EH (cell line): ENCODE measurements around the gene TYROBP.

Source experiments
- DNase-seq: peaks from one replicate; pipeline ENCODE4 v3.0.0-alpha.2; 2015; ENCODE audit warnings: low read depth

Gene TYROBP

DNA sequence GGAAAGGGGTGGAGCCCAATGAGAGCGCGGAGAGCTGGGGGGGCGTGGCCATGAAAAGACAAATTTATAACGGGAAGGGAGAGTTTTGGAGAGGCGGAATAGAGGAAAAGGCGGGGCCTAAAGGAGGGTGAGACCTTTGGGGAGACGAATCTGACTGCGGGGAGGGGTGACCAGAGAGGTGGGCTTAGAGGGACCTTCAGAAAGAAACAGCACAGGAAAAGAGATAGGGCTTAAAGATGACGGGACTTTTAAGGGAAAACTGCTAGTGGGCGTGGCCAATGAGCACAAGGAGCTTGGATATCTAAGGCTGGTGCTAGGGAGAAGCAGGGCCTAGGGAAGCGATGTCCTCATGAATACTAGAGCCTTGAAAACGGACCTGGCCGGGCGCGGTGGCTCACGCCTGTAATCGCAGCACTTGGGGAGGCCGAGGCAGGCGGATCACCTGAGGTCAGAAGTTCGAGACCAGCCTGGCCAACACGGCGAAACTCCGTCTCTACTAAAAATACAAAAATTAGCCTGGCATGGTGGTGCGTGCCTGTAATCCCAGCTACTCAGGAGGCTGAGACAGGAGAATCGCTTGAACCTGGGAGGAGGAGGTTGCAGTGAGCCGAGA is 37.9 kb downstream of the TYROBP start:
- DNase-seq = peak; percentile 73

DNA sequence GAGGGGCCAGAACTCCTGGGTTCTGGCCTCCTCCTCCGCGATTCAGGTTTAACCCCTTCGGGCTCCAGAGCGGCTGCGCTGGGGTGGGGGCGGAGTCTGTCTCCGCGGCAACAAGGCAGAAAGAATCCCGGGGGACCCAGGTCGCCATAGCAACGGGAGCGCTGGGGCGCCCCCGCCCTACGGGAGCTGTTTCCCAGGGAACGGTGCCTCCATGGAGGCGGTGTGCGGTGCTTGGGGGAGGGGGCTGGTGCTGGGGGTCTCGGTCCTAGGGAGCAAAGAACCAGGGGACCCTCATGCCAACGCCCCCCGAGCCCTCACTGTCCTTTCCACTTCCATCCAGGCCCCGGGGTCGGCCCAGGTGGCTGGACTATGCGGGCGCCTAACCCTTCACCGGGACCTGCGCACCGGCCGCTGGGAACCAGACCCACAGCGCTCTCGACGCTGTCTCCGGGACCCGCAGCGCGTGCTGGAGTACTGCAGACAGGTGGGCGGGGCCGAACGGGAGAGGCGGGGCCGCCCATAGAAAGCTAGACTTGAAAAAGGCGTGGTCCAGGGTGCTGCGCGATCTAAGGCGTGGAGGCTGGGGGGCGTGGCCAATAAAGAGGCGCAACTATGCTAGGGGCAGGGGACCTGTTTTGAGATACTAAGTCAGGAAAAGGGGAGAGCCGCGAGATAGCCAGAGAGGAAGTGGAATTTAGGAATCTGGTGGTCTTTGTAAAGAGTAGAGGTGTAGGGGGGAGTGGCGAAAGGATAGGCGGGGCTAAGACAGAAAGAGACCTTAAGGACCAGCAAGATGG is 38.6 kb downstream of the TYROBP start:
- peak; percentile 81 for DNase-seq

GRCh38 chr19:35868823-35869326 is 39.2 kb downstream of the TYROBP start:
- no peak for DNase-seq

DNA sequence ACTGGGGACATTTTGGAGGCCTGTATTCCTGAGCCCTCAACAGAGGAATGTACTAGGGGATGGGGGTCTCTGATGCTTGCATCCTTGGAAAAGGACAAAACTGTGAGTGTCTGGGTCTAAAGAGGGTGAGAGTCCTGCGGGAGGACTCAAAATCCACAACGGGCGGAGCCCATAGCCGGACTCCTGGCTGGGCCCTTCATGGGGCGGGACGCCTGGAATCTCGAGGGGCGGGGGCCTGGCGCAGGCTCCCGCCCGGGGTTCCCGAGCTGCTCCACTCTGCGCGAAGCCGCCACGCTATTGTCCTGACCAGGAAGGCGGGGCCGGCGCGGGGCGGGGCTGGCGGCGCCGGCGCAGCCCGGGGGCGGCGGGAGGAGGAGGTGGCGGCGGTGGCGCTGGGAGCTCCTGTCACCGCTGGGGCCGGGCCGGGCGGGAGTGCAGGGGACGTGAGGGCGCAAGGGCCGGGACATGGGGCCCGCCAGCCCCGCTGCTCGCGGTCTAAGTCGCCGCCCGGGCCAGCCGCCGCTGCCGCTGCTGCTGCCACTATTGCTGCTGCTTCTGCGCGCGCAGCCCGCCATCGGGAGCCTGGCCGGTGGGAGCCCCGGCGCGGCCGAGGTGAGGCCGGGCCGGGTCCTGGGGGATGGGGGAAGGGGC is 39.8 kb downstream of the TYROBP start, which contains the start of gene APLP1:
Gene APLP1 (plus strand): TSS at position 403 of the 651 bp plus-strand sequence. CDS start 63 bp downstream, at position 466.
- DNase-seq = peak; percentile 58

DNA sequence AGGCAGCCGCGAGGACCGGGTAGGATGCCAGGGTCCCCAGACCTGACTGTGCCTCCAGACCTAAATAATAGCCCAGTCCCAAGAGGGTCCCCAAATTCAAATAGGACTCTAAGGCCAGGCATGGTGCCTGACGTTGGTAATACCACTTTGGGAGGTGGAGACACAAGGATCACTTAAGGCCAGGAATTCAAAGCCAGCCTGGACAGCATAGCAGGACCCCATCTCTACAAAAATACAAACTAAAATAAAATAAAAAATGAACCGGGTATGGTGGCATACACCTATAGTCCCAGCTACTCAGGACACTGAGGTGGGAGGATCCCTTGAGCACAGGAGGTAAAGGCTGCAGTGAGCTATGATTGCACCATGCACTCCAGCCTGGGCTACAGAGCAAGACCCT is 45.1 kb downstream of the TYROBP start:
- no peak for DNase-seq

- DNase-seq = no peak
These were observed 45.6 kb downstream of the TYROBP start for GRCh38 chr19:35862528-35862927.

DNA sequence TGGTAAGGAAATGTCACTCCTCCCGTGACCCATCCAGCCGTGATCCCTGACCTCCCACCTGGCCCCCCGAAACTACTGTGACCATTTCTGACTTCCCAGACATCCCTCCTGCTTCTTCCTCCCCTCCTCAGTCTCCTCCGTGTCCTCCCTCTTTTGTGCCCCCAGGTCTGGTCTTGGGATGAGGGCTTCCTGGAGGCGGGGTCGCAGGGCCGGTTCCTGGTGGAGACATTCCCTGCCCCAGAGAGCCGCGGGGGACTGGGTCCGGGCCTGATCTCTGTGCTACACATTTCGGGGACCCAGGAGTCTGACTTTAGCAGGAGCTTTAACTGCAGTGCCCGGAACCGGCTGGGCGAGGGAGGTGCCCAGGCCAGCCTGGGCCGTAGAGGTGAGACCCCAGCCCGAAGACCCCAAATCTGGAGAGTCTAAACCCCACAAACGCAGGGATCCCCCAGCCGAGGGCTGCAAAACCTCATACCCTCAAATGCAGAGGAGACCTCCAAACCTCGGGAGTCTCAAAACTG is 46.4 kb downstream of the TYROBP start:
- no peak for DNase-seq

DNA sequence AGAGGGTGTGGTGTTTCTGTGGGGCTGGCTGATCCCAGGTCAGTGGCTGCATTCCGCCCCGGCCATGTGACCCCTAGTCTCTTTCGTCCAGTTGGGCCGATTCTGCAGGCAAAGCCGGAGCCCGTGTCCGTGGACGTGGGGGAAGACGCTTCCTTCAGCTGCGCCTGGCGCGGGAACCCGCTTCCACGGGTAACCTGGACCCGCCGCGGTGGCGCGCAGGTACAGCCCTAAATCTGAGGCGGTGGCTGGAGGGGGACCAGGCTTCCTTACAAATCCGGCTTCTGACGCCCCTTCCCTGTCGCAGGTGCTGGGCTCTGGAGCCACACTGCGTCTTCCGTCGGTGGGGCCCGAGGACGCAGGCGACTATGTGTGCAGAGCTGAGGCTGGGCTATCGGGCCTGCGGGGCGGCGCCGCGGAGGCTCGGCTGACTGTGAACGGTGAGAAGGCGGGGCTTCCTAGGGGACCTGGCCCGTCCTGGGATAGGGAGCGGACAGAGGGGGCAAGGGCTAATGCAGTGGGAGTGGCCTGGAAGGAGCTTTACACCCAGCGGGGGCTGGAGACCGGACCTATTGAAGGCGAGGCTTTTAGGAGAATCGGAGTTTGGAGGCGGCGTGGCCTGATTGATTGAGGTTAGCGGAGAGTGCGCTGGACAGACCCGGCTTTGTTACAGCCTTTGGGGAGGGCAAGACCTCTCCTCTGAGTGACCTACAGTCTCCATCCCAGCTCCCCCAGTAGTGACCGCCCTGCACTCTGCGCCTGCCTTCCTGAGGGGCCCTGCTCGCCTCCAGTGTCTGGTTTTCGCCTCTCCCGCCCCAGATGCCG is 47.1 kb downstream of the TYROBP start:
- peak; percentile 16 for DNase-seq

GRCh38 chr19:35860436-35860817 is 47.7 kb downstream of the TYROBP start:
- no peak for DNase-seq

DNA sequence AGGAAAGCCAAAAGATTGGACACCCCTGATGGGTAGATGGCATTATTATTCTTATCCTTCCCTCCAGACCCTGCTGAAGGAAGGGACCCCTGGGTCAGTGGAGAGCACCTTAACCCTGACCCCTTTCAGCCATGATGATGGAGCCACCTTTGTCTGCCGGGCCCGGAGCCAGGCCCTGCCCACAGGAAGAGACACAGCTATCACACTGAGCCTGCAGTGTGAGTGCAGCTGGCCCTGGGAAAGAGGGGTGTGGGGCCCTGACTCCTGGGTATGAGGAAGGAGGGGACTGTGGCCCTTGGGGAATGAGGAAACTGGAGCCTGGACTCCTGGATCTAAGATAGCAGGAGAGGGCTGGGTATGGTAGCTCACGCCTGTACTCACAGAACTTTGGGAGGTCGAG is 48.7 kb downstream of the TYROBP start:
- no peak for DNase-seq

DNA sequence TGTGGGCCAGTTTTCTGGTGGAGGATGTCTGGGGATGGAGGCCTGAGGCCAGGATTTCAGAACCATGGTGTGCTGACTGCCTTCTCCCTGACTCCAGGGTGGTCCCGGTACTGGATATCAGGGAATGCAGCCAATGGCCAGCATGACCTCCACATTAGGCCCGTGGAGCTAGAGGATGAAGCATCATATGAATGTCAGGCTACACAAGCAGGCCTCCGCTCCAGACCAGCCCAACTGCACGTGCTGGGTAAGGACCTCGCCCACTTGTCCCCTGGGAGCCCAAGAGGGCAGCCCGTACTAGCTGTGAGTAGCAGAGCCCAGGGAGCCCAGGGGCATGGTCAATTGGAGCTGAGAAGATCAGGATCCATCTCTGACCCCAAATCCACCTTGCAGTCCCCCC is 49.8 kb downstream of the TYROBP start:
- no peak for DNase-seq

GRCh38 chr19:35856546-35857149 is 51.4 kb downstream of the TYROBP start, which contains the start of gene KIRREL2:
KIRREL2 (plus strand) TSS chr19:35856911; CDS start chr19:35857120, 209 bp downstream.
- DNase-seq = no peak
